Activated T-helper 1 cell treated with Interleukin-2 at 50 U/mL for 16 hours (primary cell): ENCODE measurements around the gene RPUSD3.
A peak's percentile ranks its signal among the peaks of the same experiment; 100 is the strongest.
"Not testable (repeated sequence)": the region's sequence is repeated elsewhere in the genome, so short reads cannot be mapped to it uniquely, and the experiment has no call there.

ENCODE experiments used
- DNase-seq: peaks from one replicate; pipeline ENCODE4 v3.0.0-alpha.2; 2020; ENCODE audit warnings: low read depth

Gene RPUSD3, protein sequence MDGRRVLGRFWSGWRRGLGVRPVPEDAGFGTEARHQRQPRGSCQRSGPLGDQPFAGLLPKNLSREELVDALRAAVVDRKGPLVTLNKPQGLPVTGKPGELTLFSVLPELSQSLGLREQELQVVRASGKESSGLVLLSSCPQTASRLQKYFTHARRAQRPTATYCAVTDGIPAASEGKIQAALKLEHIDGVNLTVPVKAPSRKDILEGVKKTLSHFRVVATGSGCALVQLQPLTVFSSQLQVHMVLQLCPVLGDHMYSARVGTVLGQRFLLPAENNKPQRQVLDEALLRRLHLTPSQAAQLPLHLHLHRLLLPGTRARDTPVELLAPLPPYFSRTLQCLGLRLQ

DNA sequence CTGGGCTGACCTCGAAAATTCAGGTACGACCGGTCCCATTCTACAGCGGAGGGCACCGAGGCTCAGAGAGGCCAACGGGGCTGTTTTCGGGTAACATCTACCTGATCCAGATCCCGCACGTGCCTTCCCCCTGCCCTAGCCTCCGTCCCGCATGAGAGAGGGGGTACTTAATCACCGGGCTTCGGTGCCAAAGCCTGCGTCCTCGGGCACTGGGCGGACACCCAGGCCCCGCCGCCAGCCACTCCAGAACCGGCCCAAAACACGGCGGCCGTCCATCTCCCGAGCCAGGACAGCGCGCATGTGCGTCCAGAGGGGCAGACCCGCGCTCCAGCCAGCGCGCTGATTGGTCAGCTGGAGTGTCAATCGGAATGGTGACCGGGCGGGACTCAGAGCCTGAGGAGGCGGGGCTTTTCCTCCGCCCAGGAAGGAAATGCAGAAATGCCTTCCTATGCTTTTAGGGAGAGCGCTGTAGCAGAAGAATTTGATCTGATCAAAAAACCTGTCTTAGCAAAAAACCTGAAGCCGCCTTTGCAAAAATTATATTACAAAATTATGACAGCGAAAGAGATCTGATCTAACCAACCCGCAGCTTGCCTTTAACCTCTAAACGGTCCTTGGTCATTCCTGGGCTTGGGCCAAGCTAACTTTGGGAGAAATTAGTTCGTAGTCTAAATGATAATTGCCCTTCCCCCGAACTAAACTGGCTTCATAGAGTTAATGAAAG, at the start of gene RPUSD3:
Gene RPUSD3, minus strand, starts transcription at position 294 of the 724 bp plus-strand sequence. Its CDS starts 18 bp downstream, at position 276.
- DNase-seq = peak; percentile 93

DNA sequence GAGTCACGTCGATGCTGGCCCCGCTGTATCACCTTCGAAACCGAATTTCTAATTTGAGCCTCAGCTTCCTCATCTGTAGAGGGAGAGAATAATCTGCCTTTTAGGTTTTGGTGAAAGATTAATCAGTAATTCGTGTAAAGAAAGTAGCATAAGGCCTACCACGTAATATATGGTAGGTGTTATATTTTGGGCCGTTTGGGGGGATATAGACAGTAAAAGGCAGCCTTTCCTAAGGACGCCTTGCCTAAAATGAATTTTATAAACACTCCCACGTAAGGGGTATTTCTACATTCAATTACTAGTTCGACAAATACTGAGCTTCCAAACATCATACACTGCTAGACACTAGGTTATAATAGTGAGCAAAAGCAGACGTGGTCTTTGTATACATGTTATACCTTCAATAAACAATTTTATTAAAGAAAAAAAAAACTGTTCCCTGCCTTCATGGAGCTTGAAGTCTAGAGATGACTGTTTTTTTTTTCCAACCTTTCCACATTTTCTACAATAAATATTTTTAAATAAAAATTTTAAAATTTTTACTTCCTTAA, 47.3 kb upstream of the RPUSD3 start:
- DNase-seq = no peak

DNA sequence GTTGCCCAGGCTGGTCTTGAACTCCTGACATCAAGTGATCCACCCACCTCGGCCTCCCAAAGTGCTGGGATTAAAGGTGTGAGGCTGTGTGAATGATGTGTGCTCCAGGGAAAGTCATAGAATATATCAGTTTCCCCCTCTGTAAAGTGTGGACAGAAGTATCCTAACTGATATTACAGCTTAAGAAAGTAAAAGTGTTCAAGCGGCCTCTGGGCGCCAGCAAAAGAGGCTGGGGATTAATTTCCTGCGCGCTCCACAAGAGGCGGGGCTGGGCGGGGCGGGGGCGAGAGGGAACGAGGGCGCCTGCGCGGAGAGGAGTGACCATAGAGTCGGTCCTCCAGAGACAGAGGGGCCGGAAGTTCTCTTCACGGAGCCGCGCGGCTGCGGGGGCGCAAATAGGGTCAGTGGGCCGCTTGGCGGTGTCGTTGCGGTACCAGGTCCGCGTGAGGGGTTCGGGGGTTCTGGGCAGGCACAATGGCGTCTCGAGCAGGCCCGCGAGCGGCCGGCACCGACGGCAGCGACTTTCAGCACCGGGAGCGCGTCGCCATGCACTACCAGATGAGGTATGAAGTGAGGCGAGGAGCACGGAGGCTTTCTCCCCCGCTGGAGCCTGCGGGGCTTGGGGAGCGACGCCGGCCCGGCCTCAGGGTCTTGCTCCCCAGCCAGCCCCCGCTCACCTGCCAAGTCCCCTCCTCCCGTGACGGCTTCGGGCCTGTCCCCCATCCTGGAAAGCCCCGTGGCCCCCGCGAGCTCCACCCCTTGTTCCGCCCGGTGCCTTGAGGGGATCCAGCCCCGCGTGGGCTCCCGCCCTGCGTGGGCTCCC, 46.7 kb upstream of the RPUSD3 start, which contains the start of gene JAGN1:
Gene JAGN1, plus strand, starts transcription at position 362 of the 823 bp plus-strand sequence. Its CDS starts 113 bp downstream, at position 475.
- DNase-seq = peak; percentile 79

DNA sequence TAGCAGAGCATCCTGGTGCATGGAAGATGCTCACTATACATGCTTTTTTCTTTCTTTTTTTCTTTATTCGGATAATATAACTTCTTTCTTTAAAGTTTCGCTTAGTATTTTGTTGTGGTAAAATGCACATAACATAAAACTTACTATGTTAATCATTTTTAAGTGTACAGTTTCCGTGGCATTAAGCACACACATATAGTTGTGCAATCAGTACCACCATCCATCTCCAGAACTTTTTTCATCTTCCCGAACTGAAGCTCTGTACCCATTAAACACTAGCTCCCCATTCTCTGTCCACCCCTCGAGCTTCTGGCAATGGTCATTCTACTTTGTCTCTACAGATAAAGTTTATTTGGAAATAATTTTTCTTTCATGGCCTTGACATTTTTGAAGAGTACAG, 45.6 kb upstream of the RPUSD3 start:
- no peak for DNase-seq

DNA sequence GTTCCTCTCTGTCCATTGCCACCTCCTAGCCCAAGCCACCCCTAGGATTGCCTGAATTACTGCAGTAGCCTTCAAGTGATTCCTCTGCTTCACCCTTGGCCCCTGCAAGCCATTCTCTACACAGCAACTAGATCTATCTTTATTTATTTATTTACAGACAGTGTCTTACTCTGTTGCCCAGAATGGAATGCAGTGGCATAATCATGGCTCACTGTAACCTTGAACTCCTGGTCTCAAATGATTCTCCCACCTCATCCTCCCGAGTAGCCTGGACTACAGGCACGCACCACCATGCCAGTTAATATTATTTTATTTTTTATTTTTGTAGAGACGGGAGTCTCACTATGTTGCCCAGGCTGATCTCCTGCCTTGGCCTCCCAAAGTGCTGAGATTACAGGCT, 44.7 kb upstream of the RPUSD3 start:
- no peak for DNase-seq

DNA sequence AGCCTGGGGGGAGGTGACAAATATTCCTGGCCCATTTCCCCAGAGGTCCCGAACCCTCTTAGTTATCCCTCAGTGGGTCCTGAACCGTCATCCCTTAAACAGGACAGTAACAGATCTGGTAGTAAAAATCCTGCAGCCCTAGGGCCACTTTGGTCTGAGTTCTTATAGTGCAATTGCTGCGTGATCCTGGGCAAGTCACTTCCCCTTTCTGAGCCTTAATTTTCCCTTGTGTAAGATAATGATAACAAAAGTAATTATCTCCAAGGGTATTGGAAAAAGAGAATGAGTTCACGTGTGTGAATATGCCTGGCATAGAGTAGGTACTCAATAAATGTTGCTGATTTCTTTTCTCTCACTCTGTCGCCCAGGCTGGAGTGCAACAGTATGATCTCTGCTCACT, 43.7 kb upstream of the RPUSD3 start:
- no peak for DNase-seq

DNA sequence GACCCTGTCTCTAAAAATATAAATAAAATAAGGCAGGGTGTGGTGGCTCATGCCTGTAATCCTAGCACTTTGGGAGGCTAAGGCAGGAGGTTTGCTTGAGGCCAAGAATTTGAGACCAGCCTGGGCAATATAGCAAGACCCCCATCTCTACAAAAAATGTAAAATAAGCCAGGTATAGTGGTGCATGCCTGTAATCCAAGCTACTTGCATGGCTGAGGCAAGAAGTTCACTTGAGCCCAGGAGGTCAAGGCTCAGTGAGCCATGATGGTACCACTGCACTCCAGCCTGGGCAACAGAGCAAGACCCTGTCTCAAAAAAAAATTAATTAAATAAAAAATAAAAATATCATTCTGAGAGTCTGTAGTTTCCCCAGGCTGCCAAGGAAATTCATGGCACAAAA, 42.5 kb upstream of the RPUSD3 start:
- no peak for DNase-seq

DNA sequence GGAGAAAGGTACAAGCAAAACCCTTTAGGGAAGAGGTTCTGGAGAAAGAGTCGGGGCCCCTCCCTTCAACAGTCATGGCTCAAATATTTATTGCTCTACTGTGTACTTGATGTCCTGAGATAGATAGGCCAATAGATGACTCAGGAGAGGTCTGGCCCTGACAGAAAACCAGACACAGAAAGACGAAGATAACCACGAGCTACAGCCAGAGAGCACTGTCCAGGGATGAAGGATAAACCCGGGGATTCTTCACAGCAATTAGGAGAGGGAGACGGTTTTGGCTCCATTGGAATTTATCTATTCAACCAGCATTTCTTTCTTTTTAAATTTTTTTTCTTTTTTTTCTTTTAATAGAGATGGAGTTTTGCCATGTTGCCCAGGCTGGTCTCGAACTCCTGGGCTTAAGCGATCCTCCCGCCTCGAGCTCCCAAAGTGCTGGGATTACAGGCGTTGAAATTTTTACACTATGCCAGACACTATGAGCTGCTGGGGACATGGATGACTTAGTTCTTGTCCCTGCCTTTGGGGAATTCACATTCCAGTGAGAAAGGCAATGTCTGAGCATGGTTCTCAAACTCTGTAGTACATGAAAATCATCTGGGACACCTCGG, 40.9 kb upstream of the RPUSD3 start:
- DNase-seq = no peak

DNA sequence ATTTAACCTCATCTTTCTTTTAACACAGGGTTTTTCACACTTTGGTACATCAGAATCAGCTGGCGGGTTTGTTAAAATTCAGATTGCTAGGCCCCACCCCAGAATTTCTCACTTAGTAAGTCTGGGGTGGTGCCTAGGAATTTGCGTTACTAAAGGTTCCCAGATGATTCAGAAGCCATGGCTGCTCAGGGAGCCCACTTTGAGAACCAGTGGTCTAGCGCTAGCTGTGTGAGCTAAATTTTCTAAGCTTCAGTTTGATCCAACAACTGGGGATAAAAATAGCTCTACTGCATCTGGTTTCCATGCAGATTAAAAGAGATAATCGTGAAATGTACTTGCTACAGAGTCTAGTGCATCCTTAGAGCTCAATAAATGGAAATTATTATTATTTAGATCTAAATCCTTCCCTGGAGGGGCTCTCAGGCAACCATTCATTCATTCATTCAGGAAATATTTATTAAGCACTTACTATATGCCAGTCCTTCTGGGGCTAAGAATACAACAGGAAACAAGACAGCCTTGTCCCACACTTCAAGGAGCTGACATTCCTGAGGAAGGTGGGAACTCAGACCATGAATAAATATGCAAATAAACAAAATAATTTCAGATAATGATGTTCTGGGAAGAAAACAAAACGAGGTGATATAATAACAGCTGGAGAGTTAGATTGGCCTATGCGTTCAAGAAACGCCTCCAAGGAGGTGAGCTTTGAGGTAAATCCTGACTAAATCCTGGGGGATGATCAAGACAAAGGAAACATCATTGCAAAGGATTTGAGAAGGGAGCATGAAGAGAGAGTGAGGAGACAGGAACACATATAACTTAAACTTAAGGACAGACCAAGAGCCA, 40.1 kb upstream of the RPUSD3 start:
- DNase-seq = no peak

DNA sequence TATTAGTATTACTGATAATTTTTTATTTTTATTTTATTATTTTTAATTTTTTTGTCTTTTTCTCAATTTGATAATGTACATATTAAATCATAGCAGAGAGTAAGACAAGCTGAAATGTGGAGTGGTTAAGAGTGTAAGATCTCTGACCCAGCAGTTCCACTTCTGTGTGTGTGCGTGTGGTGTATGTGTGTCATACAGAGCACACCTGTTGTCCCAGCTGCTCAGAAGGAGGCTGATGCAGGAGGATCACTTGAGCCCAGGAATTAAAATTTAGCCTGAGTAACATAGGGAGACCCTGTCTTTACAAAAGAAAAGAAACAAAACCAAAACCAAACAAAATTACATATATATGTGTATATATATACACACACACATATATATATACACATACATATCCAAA, 37.6 kb upstream of the RPUSD3 start:
- no peak for DNase-seq

DNA sequence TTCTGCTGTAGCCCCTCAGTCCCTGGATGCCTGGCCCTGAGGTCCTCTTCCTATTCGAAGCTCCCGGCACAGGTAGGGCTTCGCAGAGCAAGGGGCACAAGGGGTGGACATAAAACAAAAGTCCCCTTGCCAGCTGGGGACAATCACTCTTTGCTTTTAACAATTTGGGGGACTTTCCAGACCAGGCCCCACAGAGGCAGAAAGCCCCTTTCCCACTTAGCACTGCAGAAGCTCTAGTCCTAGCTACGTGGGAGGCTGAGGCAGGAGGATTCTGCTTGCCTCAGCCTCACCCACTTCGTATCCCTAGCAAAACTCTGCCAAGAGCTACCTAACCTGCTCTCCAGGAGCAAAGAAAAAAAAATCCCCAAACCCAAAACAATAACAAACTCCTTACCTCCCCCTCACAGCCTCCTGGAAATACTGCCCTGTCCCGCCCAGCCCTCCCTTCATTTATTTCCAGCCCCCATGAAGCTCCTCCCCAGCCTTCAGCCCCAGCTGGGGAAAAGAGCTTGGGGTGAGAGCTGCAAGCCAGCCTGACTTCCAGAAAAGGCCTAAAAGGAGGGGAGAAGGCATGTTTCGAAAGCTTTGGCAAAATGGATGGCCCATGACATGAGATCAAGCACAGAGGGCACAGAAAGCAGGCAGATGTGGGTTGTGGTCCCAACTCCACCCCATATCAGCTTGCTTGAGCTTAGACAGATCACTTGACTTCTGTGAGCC, 36.2 kb upstream of the RPUSD3 start, which contains the start of gene CIDEC:
Gene CIDEC, minus strand, starts transcription at position 424 of the 720 bp plus-strand sequence. CDS start 1,767 bp downstream, outside the sequence.
- DNase-seq = no peak

DNA sequence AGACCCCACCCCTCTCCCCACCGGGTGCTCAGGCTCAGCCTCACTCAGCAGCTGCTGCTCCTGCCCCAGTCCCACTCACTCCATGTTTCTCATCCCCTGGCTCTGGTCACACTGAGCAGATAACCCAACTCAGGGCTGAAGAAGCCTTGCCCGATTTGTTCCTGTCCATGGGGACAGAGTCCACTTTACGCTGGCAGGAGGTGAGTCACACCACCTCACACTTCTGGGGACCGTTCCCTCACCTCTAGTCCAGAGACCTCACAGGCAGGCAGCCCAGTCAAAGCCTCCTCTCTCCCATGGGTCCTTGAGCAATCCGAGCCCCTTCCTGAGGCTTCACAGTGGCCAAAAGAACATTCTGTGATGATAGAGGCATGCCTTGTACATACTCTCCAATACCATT, 34.9 kb upstream of the RPUSD3 start:
- DNase-seq = no peak

DNA sequence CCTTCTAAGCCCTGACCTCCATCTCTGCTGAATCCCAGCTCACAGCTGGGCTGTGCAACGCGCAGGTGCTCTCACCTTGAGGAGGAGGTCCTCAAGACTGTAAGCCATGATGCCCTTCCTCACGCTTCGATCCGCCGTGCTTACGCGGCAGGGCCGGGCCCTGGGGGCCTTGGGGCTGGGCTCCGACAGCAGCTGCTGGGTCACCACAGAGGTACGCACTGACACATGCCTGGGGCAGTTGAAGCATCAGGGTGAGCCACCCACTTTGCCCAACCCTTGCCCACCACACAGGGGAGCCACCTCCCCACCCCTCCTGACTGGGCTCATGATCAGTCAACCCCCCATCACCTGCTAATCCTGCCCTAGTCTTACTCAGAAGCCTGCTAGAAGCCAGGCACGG, 33.2 kb upstream of the RPUSD3 start:
- DNase-seq = no peak

DNA sequence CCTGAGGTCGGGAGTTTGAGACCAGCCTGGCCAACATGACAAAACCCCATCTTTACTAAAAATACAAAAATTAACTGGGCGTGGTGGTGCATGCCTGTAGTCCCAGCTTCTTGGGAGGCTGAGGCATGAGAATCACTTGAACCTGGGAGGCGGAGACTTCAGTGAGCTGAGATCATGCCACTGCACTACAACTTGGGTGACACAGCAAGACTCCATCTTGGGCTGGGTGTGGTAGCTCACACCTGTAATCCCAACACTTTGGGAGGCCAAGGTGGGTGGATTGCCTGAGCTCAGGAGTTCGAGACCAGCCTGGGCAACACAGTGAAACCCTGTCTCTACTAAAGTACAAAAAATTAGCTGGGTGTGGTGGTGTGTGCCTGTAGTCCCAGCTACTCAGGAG, 32.4 kb upstream of the RPUSD3 start:
- not testable (repeated sequence) for DNase-seq

DNA sequence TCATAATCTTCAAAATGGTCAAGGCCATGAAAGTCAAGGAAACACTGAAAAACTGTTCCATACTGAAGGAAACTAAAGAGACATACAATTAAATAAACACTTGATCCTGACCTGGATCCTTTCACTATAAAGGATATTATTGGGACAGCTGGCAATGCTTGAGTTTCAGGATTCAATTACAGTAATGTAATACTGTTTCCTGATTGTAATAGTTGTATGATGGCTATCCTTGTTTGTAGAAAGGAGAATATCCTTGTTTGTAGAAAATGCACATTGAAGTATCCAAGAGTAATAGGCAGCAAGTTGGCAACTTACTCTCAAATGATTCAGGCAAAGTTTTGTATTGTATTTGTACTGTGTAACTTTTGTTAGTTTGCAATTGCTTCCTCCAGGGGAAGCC, 31.6 kb upstream of the RPUSD3 start:
- DNase-seq = no peak

DNA sequence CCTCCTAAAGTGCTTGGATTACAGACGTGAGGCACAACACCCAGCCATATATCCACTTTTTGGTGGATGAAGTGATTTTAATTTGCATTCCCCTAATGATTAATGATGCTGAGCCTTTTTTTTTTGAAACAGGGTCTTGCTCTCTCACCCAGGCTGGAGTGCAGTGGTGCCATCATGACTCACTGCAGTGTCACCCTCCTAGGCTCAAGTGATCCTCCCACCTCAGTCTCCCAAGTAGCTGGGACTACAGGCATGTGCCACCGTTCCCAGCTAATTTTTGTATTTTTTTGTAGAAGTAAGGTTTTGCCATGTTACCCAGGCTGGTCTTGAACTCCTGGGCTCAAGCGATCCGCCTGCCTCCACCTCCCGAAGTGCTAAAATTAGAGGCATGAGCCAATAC, 28.3 kb upstream of the RPUSD3 start:
- DNase-seq = not testable (repeated sequence)

DNA sequence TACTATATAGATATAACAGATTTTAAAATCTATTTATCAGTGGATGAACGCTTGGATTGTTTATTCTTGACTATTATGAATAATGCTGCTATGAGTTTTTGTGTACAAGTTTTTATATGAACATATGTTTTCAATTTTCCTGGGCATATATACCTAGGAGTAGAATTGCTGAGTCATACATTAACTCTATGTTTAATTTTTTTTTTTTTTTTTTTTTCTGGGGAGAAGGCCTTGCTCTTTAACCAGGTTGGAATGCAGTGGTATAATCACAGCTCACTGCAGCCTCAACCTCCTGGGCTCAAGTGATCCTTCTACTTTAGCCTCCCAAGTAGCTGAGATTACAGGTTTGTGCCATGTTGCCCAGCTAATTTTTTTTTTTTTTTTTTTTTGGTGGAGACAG, 27.2 kb upstream of the RPUSD3 start:
- no peak for DNase-seq

DNA sequence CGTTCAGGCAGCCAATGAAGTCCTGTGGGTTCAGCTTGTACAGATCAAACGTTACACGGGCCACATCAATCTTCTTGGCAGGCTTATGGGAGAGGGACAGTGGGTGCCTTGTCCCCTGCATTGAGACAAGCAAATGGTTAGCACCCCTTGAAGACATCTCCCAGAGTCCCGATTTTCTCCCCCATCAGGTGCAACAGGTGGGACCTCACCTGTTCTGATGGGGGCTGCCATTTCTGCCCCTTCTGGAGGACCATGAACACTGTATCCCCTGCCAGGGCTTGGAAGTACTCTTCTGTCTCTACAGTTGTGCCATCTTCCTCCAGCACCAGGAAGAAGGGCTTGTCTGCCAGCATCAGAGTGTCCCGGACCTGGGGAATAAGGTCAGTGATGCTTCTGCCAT, 26.1 kb upstream of the RPUSD3 start:
- no peak for DNase-seq

DNA sequence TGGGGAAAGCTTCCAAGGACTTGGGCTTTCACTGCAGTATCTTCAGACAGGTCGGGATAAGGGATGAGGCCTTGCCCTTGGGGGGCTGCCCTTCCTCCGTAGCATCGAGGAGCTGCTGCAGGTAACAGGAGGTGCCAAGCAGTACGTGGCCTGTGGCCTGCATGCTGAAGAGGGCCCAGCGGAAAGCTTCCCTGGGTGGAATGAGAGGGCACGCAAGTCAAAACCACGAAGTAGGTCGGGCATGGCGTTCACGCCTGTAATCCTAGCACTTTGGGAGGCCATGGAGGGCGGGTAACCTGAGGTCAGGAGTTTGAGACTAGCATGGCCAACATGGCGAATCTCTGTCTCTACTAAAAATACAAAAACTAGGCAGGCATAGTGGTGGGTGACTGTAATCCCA, 23.3 kb upstream of the RPUSD3 start:
- DNase-seq = no peak

DNA sequence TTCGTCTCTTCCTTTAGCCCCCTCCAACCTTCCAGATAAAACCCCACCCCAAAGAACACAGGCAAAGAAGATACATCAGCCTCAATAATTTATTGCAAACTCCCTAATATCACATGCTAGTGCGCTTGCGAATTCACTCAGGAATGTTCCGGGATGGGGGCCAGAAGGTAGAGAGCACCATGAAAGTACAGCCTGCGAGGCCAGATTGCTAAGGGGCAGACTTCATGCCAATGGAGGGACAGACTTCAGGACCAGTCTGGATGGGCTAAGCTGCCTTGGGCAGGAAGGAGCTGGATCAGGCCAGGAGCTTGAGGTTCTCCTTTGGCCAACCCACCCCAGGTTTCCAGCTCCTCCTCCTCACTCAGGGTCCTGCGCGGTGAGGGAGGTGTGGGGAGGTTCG, 22.8 kb upstream of the RPUSD3 start:
- DNase-seq = no peak
